Measurements from ENCODE around the gene ZNF230. TPM values are rescaled to one million over a fixed set of nuclear protein-coding genes. Genes with fewer than 3 reads are reported as not detected.

Gene ZNF230
- total RNA-seq (2012; rRNA removed): 3.4 and 5.0 TPM in 2 replicates
- 1.4 and 1.5 TPM in 2 replicates for polyA plus RNA-seq (2012; rRNA removed)
- 0.88 and 1.1 TPM in 2 replicates for polyA plus RNA-seq (2012; cell fraction: cytosol; rRNA removed)
- polyA plus RNA-seq (2012; cell fraction: nucleus; rRNA removed; ENCODE audit: low replicate concordance): 1.2 and 3.7 TPM in 2 replicates
- Bru-seq, nascent RNA: percentile 45 among the genes with signal in this experiment
- BruChase-seq, experiment 1, labeled RNA remaining after a 6-hour chase: percentile 48 among the genes with signal in this experiment
- percentile 46 among the genes with signal in this experiment for BruChase-seq, experiment 2, labeled RNA remaining after a 2-hour chase
- long read RNA-seq, full-length matches to known transcripts: 4 of 4 reads
- long read RNA-seq, partial matches to known transcripts: 0 of 4 reads
- long read RNA-seq, other reads (novel, unspliced or antisense): 0 of 4 reads

- H3K4ac ChIP-seq (ENCODE audit: low read depth, low read length): peak within 1 kb of the TSS; percentile 90
- TF ChIP-seq USF2 (IDR thresholded peaks at IDR 0.05; ENCODE audit: low read depth, low read length) (0 out of 2 replicates have a peak, but pooled peaks have one; percentile 13), MXI1 (IDR thresholded peaks at IDR 0.05; ENCODE audit: borderline replicate concordance, low read depth, low read length) (0 out of 2 replicates have a peak, but pooled peaks have one; percentile 11), MAZ (IDR thresholded peaks at IDR 0.05; ENCODE audit: borderline replicate concordance, low read depth, low read length) (peak; percentile 21; the same call in 1 of the 2 replicates), RFX5 (IDR thresholded peaks at IDR 0.05; ENCODE audit: low read depth, low read length) (no peak), BHLHE40 (IDR thresholded peaks at IDR 0.05; ENCODE audit: low read depth, low read length) (no peak), FOS (IDR thresholded peaks at IDR 0.05; ENCODE audit: low read depth, low read length) (no peak), POLR2A (IDR thresholded peaks at IDR 0.05; ENCODE audit: low read depth, low read length) (peak; percentile 36; the same call in 1 of the 2 replicates), MAFK (IDR thresholded peaks at IDR 0.05; ENCODE audit: low read depth, low read length) (no peak), NFE2L2 (IDR thresholded peaks at IDR 0.05; ENCODE audit: low read depth, low read length) (no peak), RCOR1 (IDR thresholded peaks at IDR 0.05; ENCODE audit: insufficient replicate concordance, low read length) (no peak), CEBPB (IDR thresholded peaks at IDR 0.05; ENCODE audit: low read depth, low read length) (peak; percentile 91)
- TF ChIP-seq, protein P1, sequence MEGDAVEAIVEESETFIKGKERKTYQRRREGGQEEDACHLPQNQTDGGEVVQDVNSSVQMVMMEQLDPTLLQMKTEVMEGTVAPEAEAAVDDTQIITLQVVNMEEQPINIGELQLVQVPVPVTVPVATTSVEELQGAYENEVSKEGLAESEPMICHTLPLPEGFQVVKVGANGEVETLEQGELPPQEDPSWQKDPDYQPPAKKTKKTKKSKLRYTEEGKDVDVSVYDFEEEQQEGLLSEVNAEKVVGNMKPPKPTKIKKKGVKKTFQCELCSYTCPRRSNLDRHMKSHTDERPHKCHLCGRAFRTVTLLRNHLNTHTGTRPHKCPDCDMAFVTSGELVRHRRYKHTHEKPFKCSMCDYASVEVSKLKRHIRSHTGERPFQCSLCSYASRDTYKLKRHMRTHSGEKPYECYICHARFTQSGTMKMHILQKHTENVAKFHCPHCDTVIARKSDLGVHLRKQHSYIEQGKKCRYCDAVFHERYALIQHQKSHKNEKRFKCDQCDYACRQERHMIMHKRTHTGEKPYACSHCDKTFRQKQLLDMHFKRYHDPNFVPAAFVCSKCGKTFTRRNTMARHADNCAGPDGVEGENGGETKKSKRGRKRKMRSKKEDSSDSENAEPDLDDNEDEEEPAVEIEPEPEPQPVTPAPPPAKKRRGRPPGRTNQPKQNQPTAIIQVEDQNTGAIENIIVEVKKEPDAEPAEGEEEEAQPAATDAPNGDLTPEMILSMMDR (conservative IDR thresholded peaks at IDR 0.05; ENCODE audit: low read depth, low read length): no peak
- H3K14ac ChIP-seq (replicated peaks; ENCODE audit: low read depth, low read length): peak within 1 kb of the TSS; percentile 91
- peak within 1 kb of the TSS; percentile 87 for H3K9ac ChIP-seq (ENCODE audit: low read depth, low read length)
- H2AFZ ChIP-seq (replicated peaks; ENCODE audit: low read length, poor library complexity): peak within 1 kb of the TSS; percentile 99
- H2BK5ac ChIP-seq (ENCODE audit: low read depth, low read length, poor library complexity, severe bottlenecking): peak within 1 kb of the TSS; percentile 74
- peaks cover 3 to 19% of the 10 kb centered on the region in 2 experiments for H3K79me1 ChIP-seq (ENCODE audit: low read depth in 1 of 2, low read length in 2 of 2)
- no TSS peak for BruUV-seq (replicated peaks)
- 0 out of 2 replicates have a peak within 1 kb of the TSS, but pooled peaks have one; percentile 46 for H2BK120ac ChIP-seq (ENCODE audit: low read depth, low read length)
- CTCF ChIA-PET: interaction anchor here (1.8 kb wide), 1 partner anchor 52 kb away, joined by 4 read pairs; the partner anchor contains the start of gene ZNF221
- peak within 1 kb of the TSS; percentile 70 for H3K27ac ChIP-seq (ENCODE audit: insufficient read depth, low read length)
- H3K36me3 ChIP-seq (ENCODE audit: control insufficient read depth, insufficient read depth, low read length): peaks cover 6% of the 10 kb centered on the region
- no peaks in the 10 kb centered on the region for H3K9me1 ChIP-seq (ENCODE audit: insufficient read depth, low read length)
- H3K4me3 ChIP-seq (ENCODE audit: insufficient read depth, low read depth, low read length): peak within 1 kb of the TSS; percentile 68
- dilution Hi-C loops (cut with HindIII; ENCODE audit: low sequenced_read_pairs, unreplicated experiment): no loop called here
- DNase-seq (peak; percentile 95), ATAC-seq (ENCODE audit: low read depth) (peak; percentile 97)
- H4K20me1 ChIP-seq (ENCODE audit: insufficient read depth, low read length): no peaks in the 10 kb centered on the region
- H3K18ac ChIP-seq (ENCODE audit: low read depth, low read length): peak within 1 kb of the TSS; percentile 58
- intact Hi-C loops (cut with micrococcal nuclease): loop anchor here (2.0 kb wide), 1 partner anchor 68 kb away; the partner anchor contains the start of gene ZNF45
- H2AK9ac ChIP-seq (replicated peaks; ENCODE audit: low read depth, low read length, poor library complexity): peak within 1 kb of the TSS; percentile 82
- POLR2A ChIA-PET (ENCODE audit: unreplicated experiment): no interaction called here
- H4K91ac ChIP-seq (ENCODE audit: insufficient read depth, low read depth, low read length): peak within 1 kb of the TSS; percentile 90
- H3K23ac ChIP-seq (ENCODE audit: low read depth, low read length): peak within 1 kb of the TSS; percentile 85
- H2BK15ac ChIP-seq (ENCODE audit: low read depth, low read length): peak within 1 kb of the TSS; percentile 57; the same call in 1 of the 3 replicates
- peak within 1 kb of the TSS; percentile 79 for H3K4me2 ChIP-seq (ENCODE audit: low read depth, low read length)
- H3K4me1 ChIP-seq (ENCODE audit: control insufficient read depth, insufficient read depth, low read length): peaks cover 2% of the 10 kb centered on the region; the same call in 1 of the 2 replicates
- peak within 1 kb of the TSS; percentile 14; the same call in 1 of the 2 replicates for H2AK5ac ChIP-seq (ENCODE audit: low read depth, low read length)
- H3K9me3 ChIP-seq (ENCODE audit: control insufficient read depth, insufficient read depth, low read length): peaks cover 3% of the 10 kb centered on the region; the same call in 1 of the 2 replicates
- peak within 1 kb of the TSS; percentile 82 to 99 for H4K8ac ChIP-seq (ENCODE audit: low read depth in 2 of 2, low read length in 2 of 2)
- in situ Hi-C loops (cut with MboI; ENCODE audit: low sequenced_read_pairs): no loop called here
- 0% methylated on average over 12 of the region's 48 CpGs; no CpG with 5 or more reads in 1 of the 2 experiments for WGBS, 2 experiments (ENCODE audit: extremely low coverage in 2 of 2, insufficient read length in 1 of 2)
- peak within 1 kb of the TSS; percentile 79 for H3K56ac ChIP-seq (ENCODE audit: extremely low read depth, insufficient read depth, low read length)
- H2BK20ac ChIP-seq (ENCODE audit: low read depth, low read length): no peak within 1 kb of the TSS
- no peaks in the 10 kb centered on the region for H3K27me3 ChIP-seq (ENCODE audit: control insufficient read depth, insufficient read depth, low read length)
- peak within 1 kb of the TSS; percentile 85 for H4K5ac ChIP-seq (ENCODE audit: low read depth, low read length)
Measured at GRCh38 chr19:44002566-44003460, at the start of gene ZNF230. ZNF230 (plus strand) TSS chr19:44002957; CDS start chr19:44007079, 4,122 bp downstream.

Measured in IMR-90 (cell line).